ENCODE measurements around the gene UBE2H. TPM values are rescaled to one million over a fixed set of nuclear protein-coding genes. Genes with fewer than 3 reads are reported as not detected.

The UBE2H gene
- total RNA-seq, 1 experiment from 2014 or later: 28.8 TPM

- no peak for TF ChIP-seq EZH2 (IDR thresholded peaks at IDR 0.05; ENCODE audit: borderline replicate concordance, low read depth, low read length, poor library complexity, severe bottlenecking)
- no peak for TF ChIP-seq CTCF (conservative IDR thresholded peaks at IDR 0.05; ENCODE audit: low read depth, low read length)
- BruUV-seq (replicated peaks): no TSS peak
- POLR2A ChIA-PET (ENCODE audit: low non-redundant PET): no interaction called here
- DNase-seq (ENCODE audit: low spot score): no peak
- Histone ChIP-seq H3K4me1 (ENCODE audit: insufficient read depth, low read length, poor library complexity, severe bottlenecking) (peaks cover 20% of the 10 kb centered on the region), H3K27ac (ENCODE audit: low read depth, low read length, poor library complexity, severe bottlenecking) (no peak overlapping the region), H3K9me3 (ENCODE audit: low read depth, low read length, poor library complexity, severe bottlenecking) (no peaks in the 10 kb centered on the region), H3K4me3 (ENCODE audit: low read depth, low read length, poor library complexity, severe bottlenecking) (no peak overlapping the region), H3K36me3 (ENCODE audit: insufficient read depth, low read length, poor library complexity, severe bottlenecking) (no peaks in the 10 kb centered on the region), H3K27me3 (replicated peaks; ENCODE audit: insufficient read depth, low read depth, low read length, poor library complexity) (no peaks in the 10 kb centered on the region)
- CTCF ChIA-PET: no interaction called here
- intact Hi-C loops (cut with micrococcal nuclease; ENCODE audit: unreplicated experiment): loop anchor here (10.0 kb wide), 2 partner anchors 338 to 618 kb away; no protein-coding TSS in a partner anchor
These were observed 120.0 kb downstream of the UBE2H start for GRCh38 chr7:129832701-129833227.

GRCh38 chr7:129832282-129832681 lies 120.5 kb downstream of the UBE2H start:
- ChIA-PET CTCF (no interaction called here), POLR2A (ENCODE audit: low non-redundant PET) (no interaction called here)
- no peak for DNase-seq (ENCODE audit: low spot score)
- no peaks in the 10 kb centered on the region for H3K9me3 ChIP-seq (ENCODE audit: low read depth, low read length, poor library complexity, severe bottlenecking)
- no peak overlapping the region for H3K4me3 ChIP-seq (ENCODE audit: low read depth, low read length, poor library complexity, severe bottlenecking)
- no peaks in the 10 kb centered on the region for H3K27me3 ChIP-seq (replicated peaks; ENCODE audit: insufficient read depth, low read depth, low read length, poor library complexity)
- no TSS peak for BruUV-seq (replicated peaks)
- TF ChIP-seq EZH2 (IDR thresholded peaks at IDR 0.05; ENCODE audit: borderline replicate concordance, low read depth, low read length, poor library complexity, severe bottlenecking) (no peak), CTCF (conservative IDR thresholded peaks at IDR 0.05; ENCODE audit: low read depth, low read length) (no peak)
- intact Hi-C loops (cut with micrococcal nuclease; ENCODE audit: unreplicated experiment): loop anchor here (10.0 kb wide), 2 partner anchors 337 to 617 kb away; no protein-coding TSS in a partner anchor
- peaks cover 20% of the 10 kb centered on the region for H3K4me1 ChIP-seq (ENCODE audit: insufficient read depth, low read length, poor library complexity, severe bottlenecking)
- peak overlapping the region; percentile 37 for H3K27ac ChIP-seq (ENCODE audit: low read depth, low read length, poor library complexity, severe bottlenecking)
- H3K36me3 ChIP-seq (ENCODE audit: insufficient read depth, low read length, poor library complexity, severe bottlenecking): no peaks in the 10 kb centered on the region

- TF ChIP-seq CTCF (conservative IDR thresholded peaks at IDR 0.05; ENCODE audit: low read depth, low read length) (no peak), EZH2 (IDR thresholded peaks at IDR 0.05; ENCODE audit: borderline replicate concordance, low read depth, low read length, poor library complexity, severe bottlenecking) (no peak)
- no peaks in the 10 kb centered on the region for H3K36me3 ChIP-seq (ENCODE audit: insufficient read depth, low read length, poor library complexity, severe bottlenecking)
- no peaks in the 10 kb centered on the region for H3K9me3 ChIP-seq (ENCODE audit: low read depth, low read length, poor library complexity, severe bottlenecking)
- peaks cover 20% of the 10 kb centered on the region for H3K4me1 ChIP-seq (ENCODE audit: insufficient read depth, low read length, poor library complexity, severe bottlenecking)
- CTCF ChIA-PET: interaction anchor here (0.6 to 2.4 kb wide), 2 partner anchors 173 to 179 kb away, joined by 3 to 17 read pairs; no protein-coding TSS in a partner anchor
- POLR2A ChIA-PET (ENCODE audit: low non-redundant PET): no interaction called here
- H3K27me3 ChIP-seq (replicated peaks; ENCODE audit: insufficient read depth, low read depth, low read length, poor library complexity): no peaks in the 10 kb centered on the region
- intact Hi-C loops (cut with micrococcal nuclease; ENCODE audit: unreplicated experiment): loop anchor here (10.0 kb wide), 2 partner anchors 337 to 617 kb away; no protein-coding TSS in a partner anchor
- BruUV-seq (replicated peaks): no TSS peak
- peak overlapping the region; percentile 37 for H3K27ac ChIP-seq (ENCODE audit: low read depth, low read length, poor library complexity, severe bottlenecking)
- H3K4me3 ChIP-seq (ENCODE audit: low read depth, low read length, poor library complexity, severe bottlenecking): no peak overlapping the region
- peak; percentile 81 for DNase-seq (ENCODE audit: low spot score)
These were observed 121.2 kb downstream of the UBE2H start for GRCh38 chr7:129831424-129832058.

Measured in A673 (cell line).